ENCODE data around the gene RPUSD3. TPM values are rescaled to one million over a fixed set of nuclear protein-coding genes. Genes with fewer than 3 reads are reported as not detected.

The RPUSD3 gene
- total and polyA plus RNA-seq, 2 of the 4 experiments (the other 2 are of a cell fraction): 30.3 to 49.4 TPM

DNA sequence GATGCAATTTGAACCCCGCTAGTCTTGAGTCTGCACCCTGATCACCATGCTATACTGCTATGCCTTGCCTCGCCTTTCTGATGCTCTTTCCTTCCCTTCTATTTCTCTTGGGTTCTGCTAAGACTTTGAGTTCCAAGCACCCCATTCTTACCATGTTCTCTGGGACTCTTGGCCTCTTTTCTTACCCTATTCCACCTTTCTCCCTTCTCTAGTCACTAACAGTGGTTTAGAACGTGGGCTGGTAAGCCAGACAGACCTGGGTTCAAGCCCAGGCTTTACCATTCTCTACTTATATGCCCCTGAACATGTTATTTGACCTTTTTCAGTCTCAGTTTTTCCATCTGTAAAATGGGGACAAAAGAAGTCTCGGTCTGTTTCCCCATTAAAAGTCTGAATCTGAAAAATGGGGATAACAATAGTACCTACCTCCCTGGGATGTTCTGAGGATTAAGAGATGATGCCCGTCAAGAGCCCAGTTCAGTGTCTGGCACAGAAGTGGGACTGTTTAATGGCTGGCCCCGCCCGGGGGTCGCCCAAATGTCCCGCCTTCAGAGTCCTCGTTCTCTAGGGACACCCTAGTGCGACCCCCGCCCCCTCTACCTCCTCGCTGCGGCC lies 51.9 kb downstream of the RPUSD3 start:
- TF ChIP-seq POLR2A (IDR thresholded peaks at IDR 0.05; ENCODE audit: low read depth, low read length): 0 out of 2 replicates have a peak, but pooled peaks have one; percentile 11
- no peak for TF ChIP-seq MAZ (IDR thresholded peaks at IDR 0.05; ENCODE audit: borderline replicate concordance, low read depth, low read length)
- DNase-seq: no peak
- Histone ChIP-seq H3K23ac (ENCODE audit: low read depth, low read length) (peak overlapping the region; percentile 96), H4K8ac (ENCODE audit: low read depth in 2 of 2, low read length in 2 of 2) (peak overlapping the region; percentile 88 to 97), H3K9ac (ENCODE audit: low read depth, low read length) (peak overlapping the region; percentile 87), H3K36me3 (ENCODE audit: control insufficient read depth, insufficient read depth, low read length) (peaks cover 29% of the 10 kb centered on the region), H3K9me3 (ENCODE audit: control insufficient read depth, insufficient read depth, low read length) (no peaks in the 10 kb centered on the region), H3K27ac (ENCODE audit: insufficient read depth, low read length) (peak overlapping the region; percentile 95), H3K4me3 (ENCODE audit: insufficient read depth, low read depth, low read length) (peak overlapping the region; percentile 88), H2BK5ac (ENCODE audit: low read depth, low read length, poor library complexity, severe bottlenecking) (peak overlapping the region; percentile 95), H3K9me1 (ENCODE audit: insufficient read depth, low read length) (peaks cover 19% of the 10 kb centered on the region), H2AK5ac (ENCODE audit: low read depth, low read length) (peak overlapping the region; percentile 93), H3K4ac (ENCODE audit: low read depth, low read length) (peak overlapping the region; percentile 97), H2BK20ac (ENCODE audit: low read depth, low read length) (no peak overlapping the region), H4K5ac (ENCODE audit: low read depth, low read length) (peak overlapping the region; percentile 89), H3K27me3 (ENCODE audit: control insufficient read depth, insufficient read depth, low read length) (no peaks in the 10 kb centered on the region), H3K56ac (ENCODE audit: extremely low read depth, insufficient read depth, low read length) (peak overlapping the region; percentile 84), H3K79me1 (ENCODE audit: low read depth in 1 of 2, low read length in 2 of 2) (peaks cover 31 to 51% of the 10 kb centered on the region in 2 experiments), H2BK120ac (ENCODE audit: low read depth, low read length) (peak overlapping the region; percentile 60), H2AK9ac (replicated peaks; ENCODE audit: low read depth, low read length, poor library complexity) (peak overlapping the region; percentile 95), H3K18ac (ENCODE audit: low read depth, low read length) (peak overlapping the region; percentile 64), H3K4me1 (ENCODE audit: control insufficient read depth, insufficient read depth, low read length) (peaks cover 9% of the 10 kb centered on the region), H3K4me2 (ENCODE audit: low read depth, low read length) (peak overlapping the region; percentile 94), H4K20me1 (ENCODE audit: insufficient read depth, low read length) (peaks cover 22% of the 10 kb centered on the region; the same call in 1 of the 2 replicates), H2AFZ (replicated peaks; ENCODE audit: low read length, poor library complexity) (peak overlapping the region; percentile 94), H4K91ac (ENCODE audit: insufficient read depth, low read depth, low read length) (peak overlapping the region; percentile 84), H2BK15ac (ENCODE audit: low read depth, low read length) (peak overlapping the region; percentile 53), H3K14ac (replicated peaks; ENCODE audit: low read depth, low read length) (peak overlapping the region; percentile 97)
- dilution Hi-C loops (cut with HindIII; ENCODE audit: low sequenced_read_pairs, unreplicated experiment): no loop called here
- ATAC-seq (ENCODE audit: low read depth): no peak
- in situ Hi-C loops (cut with MboI; ENCODE audit: low sequenced_read_pairs): no loop called here
- ChIA-PET CTCF (interaction anchor here (0.9 kb wide), 1 partner anchor 76 kb away, joined by 5 read pairs; no protein-coding TSS in a partner anchor), POLR2A (ENCODE audit: unreplicated experiment) (no interaction called here)
- intact Hi-C loops (cut with micrococcal nuclease): loop anchor here (5.0 kb wide), 1 partner anchor 60 kb away; the partner anchor contains the start of gene BRPF1
- BruUV-seq (replicated peaks): TSS peak; percentile 64
- 94% methylated on average over 2 of the region's 14 CpGs; no CpG with 5 or more reads in 1 of the 2 experiments for WGBS, 2 experiments (ENCODE audit: extremely low coverage in 2 of 2, insufficient read length in 1 of 2)
